ENCODE measurements around the gene LIN54.
"Not testable (repeated sequence)": the region's sequence is repeated elsewhere in the genome, so short reads cannot be mapped to it uniquely, and the experiment has no call there.

The LIN54 gene

DNA sequence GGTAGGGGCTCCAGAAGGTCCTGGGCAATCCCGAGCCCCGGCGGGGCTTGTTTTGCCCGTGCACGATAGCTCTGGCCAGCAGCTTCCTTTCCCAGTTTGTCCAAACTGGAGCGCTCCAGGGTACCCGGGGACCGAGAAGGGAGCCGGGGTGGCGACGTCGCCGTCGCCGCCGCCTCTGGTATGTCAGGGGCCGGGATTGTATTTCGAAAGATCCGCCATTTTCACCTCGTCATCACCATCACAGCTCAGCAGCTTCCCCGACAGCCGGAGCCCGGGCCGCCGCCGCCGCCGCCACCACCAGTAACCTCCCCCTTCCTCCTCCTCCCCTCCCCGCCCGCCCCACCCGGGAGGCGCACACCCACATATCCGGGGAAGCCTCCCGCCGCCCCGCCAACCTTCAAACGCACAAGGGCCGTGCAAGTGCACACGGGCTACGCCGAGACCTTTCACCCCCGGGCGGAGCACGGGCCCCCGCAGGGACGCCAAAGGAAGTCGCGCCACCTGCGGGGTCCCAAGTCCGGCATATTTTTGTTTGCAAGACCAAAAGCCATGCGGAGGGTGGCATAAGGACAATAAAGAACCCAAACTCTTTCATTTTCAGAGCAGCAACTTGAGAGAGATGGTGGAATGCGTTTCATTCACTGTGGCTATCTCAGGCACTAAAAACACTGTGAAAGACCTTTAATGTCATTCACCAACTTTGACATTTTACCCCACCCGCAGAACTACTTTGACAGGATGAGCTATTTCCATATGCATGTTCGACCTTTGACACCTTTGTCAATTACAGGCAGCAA, at the start of gene LIN54:
Gene LIN54 (minus strand): TSS at position 302 of the 797 bp plus-strand sequence. CDS start 25,979 bp downstream, outside the sequence.
- no peak for DNase-seq (ENCODE audit: low read depth)

DNA sequence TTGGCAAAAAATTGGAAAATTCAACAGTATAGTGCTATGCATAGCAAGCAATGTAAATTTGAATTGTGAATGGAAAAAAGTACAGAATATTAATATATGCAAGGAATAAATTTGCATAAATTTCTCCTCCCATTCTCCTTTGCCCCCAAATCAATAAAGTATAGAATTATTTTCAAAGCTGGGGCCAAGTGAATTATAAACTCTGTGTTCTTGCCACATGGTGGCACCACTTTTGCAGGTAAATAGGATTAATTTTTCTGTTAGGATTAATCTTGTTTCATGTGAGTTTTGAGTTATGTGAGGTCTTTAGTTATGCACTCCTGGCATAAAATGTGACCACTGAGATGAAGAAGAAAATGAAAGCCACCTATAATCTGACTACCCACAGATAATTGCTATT, 44.3 kb upstream of the LIN54 start:
- no peak for DNase-seq (ENCODE audit: low read depth)

DNA sequence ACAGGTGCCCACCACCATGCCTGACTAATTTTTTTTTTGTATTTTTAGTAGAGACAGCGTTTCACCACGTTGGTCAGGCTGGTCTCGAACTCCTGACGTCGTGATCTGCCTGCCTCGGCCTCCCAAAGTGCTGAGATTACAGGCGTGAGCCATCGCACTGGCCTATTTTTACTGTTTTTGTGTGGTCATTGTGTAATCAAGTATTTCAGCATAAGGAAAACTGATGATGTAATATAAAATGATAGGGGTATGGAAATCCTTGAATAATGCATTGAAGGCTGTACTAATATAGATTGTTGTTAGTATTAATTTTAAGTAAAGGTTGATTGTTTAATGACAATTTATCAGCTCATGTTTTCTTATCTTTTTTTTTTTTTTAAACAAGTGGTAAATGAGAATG, 38.2 kb upstream of the LIN54 start:
- DNase-seq (ENCODE audit: low read depth), result not testable (repeated sequence)

- no peak for DNase-seq (ENCODE audit: low read depth)
These were observed 36.3 kb upstream of the LIN54 start for GRCh38 chr4:83046693-83047473.

GRCh38 chr4:83043801-83044407, 33.3 kb upstream of the LIN54 start:
- DNase-seq (ENCODE audit: low read depth), result no peak

GRCh38 chr4:83043157-83043556, 32.5 kb upstream of the LIN54 start:
- DNase-seq (ENCODE audit: low read depth), result not testable (repeated sequence)

DNA sequence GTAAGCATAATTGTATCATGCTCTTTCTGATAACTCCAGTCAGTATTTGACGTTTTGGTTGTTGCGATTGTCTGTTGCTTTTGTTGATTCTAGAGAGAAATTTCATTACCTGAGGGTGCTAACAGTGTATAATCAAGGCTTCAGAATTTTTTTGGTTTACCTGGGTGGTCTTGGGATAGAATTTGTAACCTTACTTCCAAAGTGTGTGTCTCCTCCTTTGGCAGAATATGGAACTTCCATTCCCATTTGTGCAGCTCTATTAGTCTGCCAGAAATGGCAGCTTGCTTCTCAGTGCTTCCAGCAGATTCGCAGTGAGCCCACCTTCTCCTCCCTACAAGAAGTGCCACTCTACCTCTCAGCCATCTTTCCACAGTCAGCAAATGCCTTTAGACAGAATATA, 29.6 kb upstream of the LIN54 start:
- no peak for DNase-seq (ENCODE audit: low read depth)

- DNase-seq (ENCODE audit: low read depth), result no peak
These were observed 26.5 kb upstream of the LIN54 start for GRCh38 chr4:83036991-83037665.

DNA sequence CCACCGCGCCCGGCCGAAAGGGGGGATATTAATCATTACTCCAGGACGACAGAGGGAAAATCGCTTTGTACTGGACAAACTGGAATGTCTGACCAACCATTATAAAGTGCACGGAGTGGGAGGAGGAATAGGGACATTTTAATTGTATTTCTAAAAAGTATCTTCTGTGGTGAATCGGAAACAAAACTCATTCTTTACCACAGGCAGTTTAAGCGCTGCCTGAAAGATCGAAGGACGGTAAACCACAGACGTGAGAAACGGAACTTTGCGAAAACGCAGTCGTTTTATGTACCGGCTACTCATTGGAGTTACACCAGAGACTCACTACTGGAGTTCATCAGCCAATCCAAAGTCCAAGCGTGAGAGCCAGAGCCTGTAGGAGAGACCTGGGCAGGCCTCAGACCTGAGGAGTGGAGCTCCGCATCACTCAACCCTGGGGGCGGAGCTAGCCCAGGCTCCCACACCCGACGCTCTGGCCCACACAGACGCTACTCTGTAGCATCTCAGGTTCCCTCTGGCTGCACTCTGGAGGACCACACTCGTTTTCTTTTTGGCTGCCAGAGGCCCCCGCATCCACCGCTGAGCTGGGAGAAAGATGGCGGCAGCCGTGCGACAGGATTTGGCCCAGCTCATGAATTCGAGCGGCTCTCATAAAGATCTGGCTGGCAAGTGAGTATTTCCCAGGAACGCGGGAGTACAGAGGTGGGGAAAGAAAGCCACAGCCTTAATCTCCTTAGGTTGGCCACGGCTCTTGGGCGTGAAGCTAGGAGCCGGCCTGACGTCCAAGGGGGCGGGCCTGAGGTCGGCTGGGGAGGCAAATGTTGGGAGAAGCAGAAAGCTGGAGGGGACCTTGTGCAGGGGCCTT, 24.2 kb upstream of the LIN54 start, which contains the start of gene COPS4:
Gene COPS4 (plus strand): TSS at position 554 of the 865 bp plus-strand sequence. CDS start 42 bp downstream, at position 596.
- peak; percentile 98 for DNase-seq (ENCODE audit: low read depth)

GRCh38 chr4:83029688-83030087, 19.1 kb upstream of the LIN54 start:
- DNase-seq (ENCODE audit: low read depth), result no peak

GRCh38 chr4:83028976-83029375, 18.4 kb upstream of the LIN54 start:
- DNase-seq (ENCODE audit: low read depth), result no peak

GRCh38 chr4:83025563-83025962, 14.9 kb upstream of the LIN54 start:
- DNase-seq (ENCODE audit: low read depth), result no peak

GRCh38 chr4:83024233-83024632, 13.6 kb upstream of the LIN54 start:
- DNase-seq (ENCODE audit: low read depth), result no peak

GRCh38 chr4:83023599-83023998, 13.0 kb upstream of the LIN54 start:
- DNase-seq (ENCODE audit: low read depth), result not testable (repeated sequence)

DNA sequence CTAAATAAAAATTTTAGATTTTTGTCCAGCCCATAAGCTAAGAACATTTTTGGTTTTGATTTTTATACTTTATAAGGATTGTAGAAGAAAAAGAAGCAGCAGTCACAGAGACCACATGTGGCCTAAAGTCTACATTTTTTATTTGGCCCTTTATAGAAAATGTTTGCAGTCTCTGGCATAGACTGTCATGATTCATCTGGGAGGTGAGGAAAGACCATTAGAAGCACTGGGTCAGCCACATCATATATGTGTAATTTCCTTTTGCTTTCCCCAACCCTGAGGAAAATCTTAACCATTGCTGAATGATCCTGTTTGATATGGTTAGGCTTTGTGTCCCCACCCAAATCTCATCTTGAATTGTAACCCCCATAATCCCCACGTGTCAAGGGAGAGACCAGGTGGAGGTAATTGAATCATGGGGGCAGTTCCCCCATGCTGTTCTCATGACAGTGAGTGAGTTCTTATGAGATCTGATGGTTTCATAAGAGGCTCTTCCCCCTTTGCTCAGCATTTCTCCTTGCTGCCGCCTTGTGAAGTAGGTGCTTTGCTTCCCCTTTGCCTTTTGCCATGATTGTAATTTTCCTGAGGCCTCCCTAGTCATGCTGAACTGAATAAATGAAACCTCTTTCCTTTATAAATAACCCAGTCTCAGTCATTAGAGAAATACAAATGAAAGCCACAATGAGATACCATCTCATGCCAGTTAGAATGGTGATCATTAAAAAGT, 12.3 kb upstream of the LIN54 start:
- DNase-seq (ENCODE audit: low read depth), result no peak

DNA sequence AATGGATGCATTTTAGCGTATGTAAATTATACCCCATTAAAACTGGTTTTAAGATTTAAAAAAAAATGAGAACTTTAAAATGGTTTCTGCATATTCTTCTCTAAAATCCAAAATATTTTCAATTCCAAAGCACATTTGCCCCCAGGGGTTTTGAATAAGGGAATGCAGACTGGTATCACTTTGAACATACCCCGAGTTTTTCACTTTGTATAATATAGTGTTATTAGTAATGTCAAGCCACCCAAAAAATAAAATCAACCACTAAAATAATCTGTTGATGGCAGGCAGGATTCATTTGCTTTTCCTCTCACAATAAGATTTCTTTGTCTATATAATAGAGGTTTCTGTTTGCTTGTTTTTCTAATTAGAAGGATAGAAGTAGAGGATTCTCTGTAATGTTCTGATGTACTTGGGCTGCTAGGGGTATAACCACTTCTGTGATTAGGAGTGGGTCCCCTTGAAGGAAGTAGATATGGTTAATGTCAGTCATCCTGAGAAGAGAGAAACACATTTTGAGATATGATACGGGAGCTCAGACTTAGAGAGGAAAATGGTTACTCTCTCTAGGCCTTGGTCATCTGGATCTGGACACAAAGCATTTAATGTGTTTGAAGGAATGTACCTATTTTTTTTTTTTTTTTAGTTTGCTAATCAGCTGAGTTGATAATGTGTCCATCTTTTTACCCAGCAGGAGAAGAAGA, 9.3 kb upstream of the LIN54 start:
- DNase-seq (ENCODE audit: low read depth), result peak; percentile 85

- DNase-seq (ENCODE audit: low read depth), result no peak
These were observed 3.3 kb upstream of the LIN54 start for GRCh38 chr4:83013902-83014301.

DNA sequence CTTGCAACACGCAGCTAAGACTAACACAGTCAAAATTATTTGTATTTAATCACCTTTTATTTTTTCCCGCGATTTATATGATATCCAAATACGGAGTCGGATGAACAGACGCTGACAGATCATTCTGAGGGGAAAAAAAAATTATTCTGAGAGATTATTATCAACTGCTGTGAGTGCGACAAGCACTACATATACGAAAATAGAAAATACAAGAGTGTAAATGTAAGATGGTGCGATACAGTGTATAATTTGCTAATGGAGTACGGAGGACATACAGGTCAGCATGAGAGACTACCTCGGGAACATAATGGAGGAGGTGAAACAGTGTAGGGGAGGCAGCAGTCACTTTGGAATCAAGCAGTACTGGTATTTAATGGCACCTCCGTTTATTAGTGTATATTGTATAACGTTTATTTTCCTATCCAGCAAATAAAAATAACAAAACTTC, 2.8 kb upstream of the LIN54 start:
- no peak for DNase-seq (ENCODE audit: low read depth)

DNA sequence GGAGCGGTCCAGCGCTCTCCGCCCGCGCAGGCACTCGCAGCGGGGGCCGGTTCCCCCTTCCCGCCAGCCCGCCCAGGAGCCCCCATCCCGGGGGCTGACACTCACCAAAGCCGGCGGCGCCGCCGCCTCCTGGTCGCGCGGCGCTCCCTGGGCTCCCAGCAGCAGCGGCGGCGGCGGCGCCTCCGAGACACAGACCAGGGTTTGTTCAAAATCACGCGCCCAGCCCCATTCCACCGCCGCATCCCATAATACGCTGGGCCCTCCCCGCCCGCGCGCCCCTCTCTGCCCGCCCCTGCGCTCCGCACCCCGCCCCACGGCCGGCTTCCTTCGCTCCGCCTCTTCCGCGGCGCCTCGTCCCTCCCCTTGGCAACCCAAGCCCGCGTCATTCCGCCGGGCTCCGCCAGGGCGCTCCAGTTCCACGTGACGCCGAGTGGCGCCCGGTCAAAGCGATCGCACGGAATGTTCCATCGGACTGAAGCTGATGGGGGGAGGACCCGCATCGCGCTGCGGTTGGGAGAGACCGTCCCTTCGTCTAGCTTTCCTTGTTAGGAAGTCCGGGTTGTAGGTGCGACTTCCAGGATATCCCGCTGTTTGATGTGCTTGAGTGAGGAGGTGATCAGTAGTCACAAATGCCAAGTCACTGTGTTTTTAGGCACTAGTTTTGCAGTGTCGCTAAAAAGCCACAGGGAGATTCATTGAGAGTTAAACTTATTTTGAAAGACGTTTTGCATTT, 2.2 kb upstream of the LIN54 start:
- DNase-seq (ENCODE audit: low read depth), result peak; percentile 97
